Measurements from ENCODE around the gene COL18A1.
"Not testable (repeated sequence)": the region's sequence is repeated elsewhere in the genome, so short reads cannot be mapped to it uniquely, and the experiment has no call there.

COL18A1 gene

GRCh38 chr21:45502600-45502999 lies 97.6 kb downstream of the COL18A1 start:
- CTCF ChIA-PET = no interaction called here
- TF ChIP-seq CTCF (conservative IDR thresholded peaks at IDR 0.05; ENCODE audit: low read depth) = no peak
- DNase-seq (ENCODE audit: low spot score) = no peak
- POLR2A ChIA-PET (ENCODE audit: low non-redundant PET) = no interaction called here
- no peak overlapping the region for H3K27ac ChIP-seq

- CTCF ChIA-PET; DNase-seq (ENCODE audit: low spot score); H3K27ac ChIP-seq; POLR2A ChIA-PET (ENCODE audit: low non-redundant PET): not testable (repeated sequence)
Measured at GRCh38 chr21:45503226-45503625, 98.3 kb downstream of the COL18A1 start.

GRCh38 chr21:45504021-45504515 lies 99.1 kb downstream of the COL18A1 start:
- DNase-seq (ENCODE audit: low spot score) = no peak
- CTCF ChIA-PET = no interaction called here
- POLR2A ChIA-PET (ENCODE audit: low non-redundant PET) = no interaction called here
- H3K27ac ChIP-seq = no peak overlapping the region
- TF ChIP-seq CTCF (conservative IDR thresholded peaks at IDR 0.05; ENCODE audit: low read depth) = no peak

GRCh38 chr21:45504516-45505415 lies 99.8 kb downstream of the COL18A1 start:
- H3K27ac ChIP-seq = no peak overlapping the region
- POLR2A ChIA-PET (ENCODE audit: low non-redundant PET) = no interaction called here
- DNase-seq (ENCODE audit: low spot score) = no peak
- no peak for TF ChIP-seq CTCF (conservative IDR thresholded peaks at IDR 0.05; ENCODE audit: low read depth)
- CTCF ChIA-PET = no interaction called here

- CTCF ChIA-PET = no interaction called here
- no peak overlapping the region for H3K27ac ChIP-seq
- no peak for DNase-seq (ENCODE audit: low spot score)
- no peak for TF ChIP-seq CTCF (conservative IDR thresholded peaks at IDR 0.05; ENCODE audit: low read depth)
- POLR2A ChIA-PET (ENCODE audit: low non-redundant PET) = no interaction called here
Measured at GRCh38 chr21:45505416-45506021, 100.6 kb downstream of the COL18A1 start.

DNA sequence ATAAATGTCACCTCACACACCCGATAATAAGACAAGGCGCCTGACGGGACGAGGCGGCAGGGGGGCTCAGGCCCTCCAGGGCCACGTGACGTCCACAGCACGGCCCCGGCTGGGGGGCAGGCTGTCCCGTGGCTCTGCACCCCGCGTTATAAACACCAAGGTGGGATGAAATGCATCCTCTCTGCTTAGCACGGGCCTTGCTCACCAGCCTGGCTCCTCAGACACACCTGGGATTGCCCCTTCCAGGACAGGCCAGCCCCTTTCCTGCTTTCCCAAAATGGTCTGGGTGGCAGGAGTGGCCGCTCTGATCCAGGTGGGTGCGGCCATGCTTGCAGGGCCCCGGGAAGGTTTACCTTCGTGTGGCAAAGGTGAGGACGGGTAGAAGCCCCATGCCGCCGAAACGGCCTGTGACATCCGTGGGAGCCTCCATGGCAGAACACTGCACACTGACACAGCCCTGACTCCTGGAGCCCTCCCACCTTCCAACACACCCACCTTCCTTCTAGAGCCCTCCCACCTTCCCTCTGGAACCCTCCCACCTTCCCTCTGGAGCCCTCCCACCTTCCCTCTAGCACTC lies 101.4 kb downstream of the COL18A1 start:
- ChIA-PET CTCF (no interaction called here), POLR2A (ENCODE audit: low non-redundant PET) (no interaction called here)
- H3K27ac ChIP-seq = no peak overlapping the region
- no peak for TF ChIP-seq CTCF (conservative IDR thresholded peaks at IDR 0.05; ENCODE audit: low read depth)
- no peak for DNase-seq (ENCODE audit: low spot score)

All from RWPE1 (cell line).